ENCODE measurements around the gene ATRAID.

- TF ChIP-seq CTCF (IDR thresholded peaks at IDR 0.05) (no peak), POLR2A (IDR thresholded peaks at IDR 0.05) (no peak)
These were observed 34.1 kb upstream of the ATRAID start for GRCh38 chr2:27177441-27178351.

Data from ovary (tissue), 3 donors.